IPS DF 6.9 (cell line): Measurements from ENCODE around the gene SMYD3.

Experiments used
- DNase-seq: peaks from one replicate; pipeline ENCODE4 v3.0.0-alpha.2; 2013; ENCODE audit warnings: low read depth, low spot score
- H3K27ac ChIP-seq: one replicate; pipeline ENCODE4 v1.5.1; 2013; ENCODE audit warnings: low read length, control low read depth
- H3K27me3 ChIP-seq: 2 replicates; pipeline ENCODE4 v1.6.1; 2013; ENCODE audit warnings: mild to moderate bottlenecking, low read length; ENCODE audit not compliant: control insufficient read depth, insufficient read depth
- H3K36me3 ChIP-seq: 2 replicates; pipeline ENCODE4 v1.6.1; 2013; ENCODE audit warnings: low read length; ENCODE audit not compliant: control insufficient read depth, insufficient read depth
- H3K4me1 ChIP-seq: 2 replicates; pipeline ENCODE4 v1.6.1; 2013; ENCODE audit warnings: low read length; ENCODE audit not compliant: control insufficient read depth, insufficient read depth
- H3K4me3 ChIP-seq: 2 replicates; pipeline ENCODE4 v1.5.1; 2013; ENCODE audit warnings: mild to moderate bottlenecking, low read length
- H3K9me3 ChIP-seq: 2 replicates; pipeline ENCODE4 v1.6.1; 2013; ENCODE audit warnings: low read length, inconsistent platforms; ENCODE audit not compliant: control insufficient read depth, insufficient read depth
- WGBS: extraction: QIAGEN DNeasy Blood & Tissue Kit; methylation state at CpG from one replicate; pipeline ENCODE4 v1.1.7; 2013; ENCODE audit warnings: mixed read lengths, missing lambda C conversion rate; ENCODE audit not compliant: insufficient read length, insufficient coverage; 5-methylcytosine and 5-hydroxymethylcytosine counted together

The SMYD3 gene

GRCh38 chr1:245860657-245861544 lies 646.2 kb downstream of the SMYD3 start:
- 0 out of 2 replicates have a peak, but pooled peaks cover 2% of the 10 kb centered on the region for H3K4me1 ChIP-seq
- no peak for DNase-seq
- no peaks in the 10 kb centered on the region for H3K36me3 ChIP-seq
- H3K9me3 ChIP-seq = no peaks in the 10 kb centered on the region
- no peak overlapping the region for H3K27ac ChIP-seq
- H3K4me3 ChIP-seq = no peak overlapping the region
- no peaks in the 10 kb centered on the region for H3K27me3 ChIP-seq
- WGBS = no CpG with 5 or more reads among the region's 8 CpGs

DNA sequence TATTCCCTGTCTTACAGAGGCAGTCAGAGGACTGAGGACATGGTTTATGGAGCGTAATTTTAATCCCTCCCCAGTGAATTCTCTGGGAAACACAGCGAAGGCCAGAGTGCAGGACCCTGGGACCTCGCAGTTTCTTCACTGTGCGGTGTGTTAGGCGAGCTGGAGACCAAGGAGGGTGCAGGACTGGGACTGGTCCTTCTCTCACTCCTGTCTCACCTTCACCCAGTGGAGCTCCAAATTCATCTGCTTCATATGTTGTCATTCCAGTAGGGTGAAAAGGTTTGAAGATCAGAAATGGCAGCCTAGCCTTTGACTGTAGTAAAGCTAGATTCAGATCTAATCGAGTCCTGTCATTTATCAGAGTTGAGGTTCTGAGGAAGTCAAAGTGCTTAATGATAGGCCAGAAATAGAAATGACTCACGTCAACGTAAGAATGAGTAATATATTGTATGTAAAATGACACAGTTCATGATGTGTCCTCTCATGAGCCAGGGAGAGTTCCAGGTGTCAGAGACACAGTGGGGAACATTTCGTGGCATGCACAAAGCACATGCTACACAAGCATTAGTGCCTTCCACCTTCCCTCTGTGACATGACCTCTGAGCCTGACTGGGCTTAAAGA lies 647.5 kb downstream of the SMYD3 start:
- no peak for DNase-seq

GRCh38 chr1:245858722-245859492 lies 648.2 kb downstream of the SMYD3 start:
- Histone ChIP-seq H3K9me3 (no peaks in the 10 kb centered on the region), H3K27ac (no peak overlapping the region), H3K4me3 (no peak overlapping the region), H3K4me1 (0 out of 2 replicates have a peak, but pooled peaks cover 2% of the 10 kb centered on the region), H3K36me3 (no peaks in the 10 kb centered on the region), H3K27me3 (no peaks in the 10 kb centered on the region)
- no CpG with 5 or more reads among the region's 7 CpGs for WGBS
- no peak for DNase-seq

More for the DNA sequence above, 647.5 kb downstream of the SMYD3 start:
- Histone ChIP-seq H3K27ac (no peak overlapping the region), H3K4me3 (no peak overlapping the region), H3K4me1 (0 out of 2 replicates have a peak, but pooled peaks cover 2% of the 10 kb centered on the region), H3K9me3 (no peaks in the 10 kb centered on the region), H3K27me3 (no peaks in the 10 kb centered on the region), H3K36me3 (no peaks in the 10 kb centered on the region)
- no CpG with 5 or more reads among the region's 9 CpGs for WGBS

GRCh38 chr1:245858022-245858721 lies 648.9 kb downstream of the SMYD3 start:
- Histone ChIP-seq H3K9me3 (no peaks in the 10 kb centered on the region), H3K4me1 (0 out of 2 replicates have a peak, but pooled peaks cover 2% of the 10 kb centered on the region), H3K27me3 (no peaks in the 10 kb centered on the region), H3K36me3 (no peaks in the 10 kb centered on the region), H3K27ac (no peak overlapping the region), H3K4me3 (no peak overlapping the region)
- WGBS = no CpG with 5 or more reads among the region's 13 CpGs
- no peak for DNase-seq

DNA sequence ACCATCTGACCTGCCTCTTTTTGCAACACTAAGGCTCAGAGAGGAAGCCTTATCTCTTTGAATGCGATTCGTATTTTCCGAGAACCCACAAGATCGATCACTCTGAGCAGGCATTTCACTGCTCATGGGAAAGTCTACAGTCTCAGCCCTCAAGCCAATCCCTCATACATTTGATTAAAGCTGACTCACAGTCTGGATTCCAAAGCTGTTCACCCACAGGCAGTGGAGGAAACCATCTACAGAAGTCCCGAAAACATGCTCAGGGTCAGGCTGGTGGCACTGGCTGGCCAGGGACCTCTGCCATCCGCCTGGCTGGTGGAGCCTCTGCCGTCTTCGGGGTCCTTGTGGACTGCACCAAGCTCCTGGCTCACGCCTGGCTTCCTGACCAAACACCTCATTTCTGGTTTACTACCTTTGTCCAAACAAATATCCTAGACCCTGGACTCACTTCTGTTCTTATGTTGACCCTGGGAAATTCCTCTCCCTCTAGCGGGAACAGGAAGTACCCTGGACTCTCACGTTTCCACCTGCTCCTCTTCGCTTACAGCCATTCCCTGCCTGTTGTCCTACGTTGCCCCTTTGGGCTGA lies 650.0 kb downstream of the SMYD3 start:
- Histone ChIP-seq H3K27ac (no peak overlapping the region), H3K27me3 (no peaks in the 10 kb centered on the region), H3K4me3 (no peak overlapping the region), H3K9me3 (no peaks in the 10 kb centered on the region), H3K36me3 (no peaks in the 10 kb centered on the region), H3K4me1 (0 out of 2 replicates have a peak, but pooled peaks cover 2% of the 10 kb centered on the region)
- WGBS = no CpG with 5 or more reads among the region's 13 CpGs
- DNase-seq = no peak

DNA sequence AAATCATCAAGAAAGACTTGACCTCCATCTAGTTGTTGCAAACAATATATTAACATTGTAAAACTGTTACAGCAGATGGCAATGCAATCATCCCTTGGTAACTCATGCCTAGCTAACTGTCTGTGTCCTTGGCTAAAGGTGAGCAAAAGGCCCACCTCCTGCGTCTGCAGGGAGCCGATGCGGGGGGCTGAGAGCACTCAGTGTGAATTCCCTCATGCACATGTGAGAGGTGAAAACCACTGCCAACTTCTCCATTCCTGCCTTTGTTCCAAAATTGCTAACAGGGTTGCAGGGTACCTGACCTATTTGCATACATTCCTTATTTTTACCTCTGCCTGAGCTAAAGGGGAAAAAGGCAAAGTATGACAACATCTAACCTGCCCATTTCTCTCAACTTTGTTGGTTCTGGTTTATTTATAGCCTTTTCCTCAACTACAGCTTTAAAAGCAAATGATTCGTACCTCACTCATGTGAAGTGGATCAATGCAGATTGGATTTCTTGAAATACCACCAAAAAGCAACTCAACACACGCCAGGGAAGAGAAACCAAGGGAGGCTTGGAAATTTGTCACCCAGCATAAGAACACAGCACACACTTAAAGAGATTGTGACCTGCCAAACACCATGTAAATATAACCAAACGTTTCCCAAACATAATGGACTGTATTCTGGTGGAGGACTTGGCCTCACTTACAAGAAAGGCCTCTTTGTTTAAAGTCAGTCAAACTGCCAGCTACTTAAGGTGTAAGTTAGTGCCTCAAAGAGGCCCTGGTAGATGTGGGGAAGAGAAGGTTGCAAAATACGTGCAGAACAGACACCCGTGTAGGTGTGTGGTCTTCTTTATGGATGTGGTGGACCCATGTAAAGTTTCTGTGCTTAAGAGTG lies 651.0 kb downstream of the SMYD3 start:
- peak; percentile 7 for DNase-seq

GRCh38 chr1:245853291-245853690 lies 653.8 kb downstream of the SMYD3 start:
- Histone ChIP-seq H3K4me3 (no peak overlapping the region), H3K9me3 (no peaks in the 10 kb centered on the region), H3K27ac (no peak overlapping the region), H3K4me1 (0 out of 2 replicates have a peak, but pooled peaks cover 2% of the 10 kb centered on the region), H3K36me3 (no peaks in the 10 kb centered on the region), H3K27me3 (no peaks in the 10 kb centered on the region)
- no CpG with 5 or more reads among the region's 17 CpGs for WGBS
- DNase-seq = no peak

More for the DNA sequence above, 651.0 kb downstream of the SMYD3 start:
- H3K36me3 ChIP-seq = no peaks in the 10 kb centered on the region
- 0 out of 2 replicates have a peak, but pooled peaks cover 2% of the 10 kb centered on the region for H3K4me1 ChIP-seq
- no peak overlapping the region for H3K4me3 ChIP-seq
- no CpG with 5 or more reads among the region's 8 CpGs for WGBS
- H3K27ac ChIP-seq = no peak overlapping the region
- no peaks in the 10 kb centered on the region for H3K27me3 ChIP-seq
- no peaks in the 10 kb centered on the region for H3K9me3 ChIP-seq

GRCh38 chr1:245843101-245843500 lies 664.0 kb downstream of the SMYD3 start:
- no peaks in the 10 kb centered on the region for H3K9me3 ChIP-seq
- no peak overlapping the region for H3K4me3 ChIP-seq
- no peaks in the 10 kb centered on the region for H3K27me3 ChIP-seq
- WGBS = no CpG with 5 or more reads among the region's 3 CpGs
- no peaks in the 10 kb centered on the region for H3K36me3 ChIP-seq
- no peak overlapping the region for H3K27ac ChIP-seq
- H3K4me1 ChIP-seq = no peaks in the 10 kb centered on the region
- DNase-seq = no peak

GRCh38 chr1:245842106-245842505 lies 665.0 kb downstream of the SMYD3 start:
- WGBS = no CpG with 5 or more reads among the region's 8 CpGs
- DNase-seq = no peak
- Histone ChIP-seq H3K4me1 (no peaks in the 10 kb centered on the region), H3K27me3 (no peaks in the 10 kb centered on the region), H3K27ac (no peak overlapping the region), H3K4me3 (no peak overlapping the region), H3K9me3 (no peaks in the 10 kb centered on the region), H3K36me3 (no peaks in the 10 kb centered on the region)
